ENCODE data around the gene ASTN2.
"Not testable (repeated sequence)": the region's sequence is repeated elsewhere in the genome, so short reads cannot be mapped to it uniquely, and the experiment has no call there.

ASTN2 gene

GRCh38 chr9:117074342-117074662 lies 340.6 kb downstream of the ASTN2 start:
- DNase-seq (ENCODE audit: low read depth) = no peak

GRCh38 chr9:117073539-117074341 lies 341.1 kb downstream of the ASTN2 start:
- no peak for DNase-seq (ENCODE audit: low read depth)

- DNase-seq (ENCODE audit: low read depth) = no peak
Measured at GRCh38 chr9:117073071-117073470, 341.8 kb downstream of the ASTN2 start.

GRCh38 chr9:117072216-117072615 lies 342.6 kb downstream of the ASTN2 start:
- DNase-seq (ENCODE audit: low read depth) = no peak

- DNase-seq (ENCODE audit: low read depth) = not testable (repeated sequence)
Measured at GRCh38 chr9:117071673-117072207, 343.1 kb downstream of the ASTN2 start.

- no peak for DNase-seq (ENCODE audit: low read depth)
Measured at GRCh38 chr9:117063721-117064471, 351.0 kb downstream of the ASTN2 start.

GRCh38 chr9:117060963-117061362 lies 353.9 kb downstream of the ASTN2 start:
- no peak for DNase-seq (ENCODE audit: low read depth)

- no peak for DNase-seq (ENCODE audit: low read depth)
Measured at GRCh38 chr9:117050007-117050406, 364.9 kb downstream of the ASTN2 start.

GRCh38 chr9:117046666-117047327 lies 368.1 kb downstream of the ASTN2 start:
- no peak for DNase-seq (ENCODE audit: low read depth)

GRCh38 chr9:117044241-117044640 lies 370.6 kb downstream of the ASTN2 start:
- no peak for DNase-seq (ENCODE audit: low read depth)

- DNase-seq (ENCODE audit: low read depth) = no peak
Measured at GRCh38 chr9:117043159-117043558, 371.7 kb downstream of the ASTN2 start.

- no peak for DNase-seq (ENCODE audit: low read depth)
Measured at GRCh38 chr9:117035546-117035945, 379.3 kb downstream of the ASTN2 start.

- no peak for DNase-seq (ENCODE audit: low read depth)
Measured at GRCh38 chr9:117034866-117035265, 380.0 kb downstream of the ASTN2 start.

- DNase-seq (ENCODE audit: low read depth) = no peak
Measured at GRCh38 chr9:117030254-117030768, 384.5 kb downstream of the ASTN2 start.

GRCh38 chr9:117029341-117029740 lies 385.5 kb downstream of the ASTN2 start:
- no peak for DNase-seq (ENCODE audit: low read depth)

- no peak for DNase-seq (ENCODE audit: low read depth)
Measured at GRCh38 chr9:117028103-117028858, 386.6 kb downstream of the ASTN2 start.

GRCh38 chr9:117021906-117022305 lies 393.0 kb downstream of the ASTN2 start:
- DNase-seq (ENCODE audit: low read depth) = no peak

- no peak for DNase-seq (ENCODE audit: low read depth)
Measured at GRCh38 chr9:117018966-117019617, 395.8 kb downstream of the ASTN2 start.

GRCh38 chr9:117017414-117017985 lies 397.4 kb downstream of the ASTN2 start:
- DNase-seq (ENCODE audit: low read depth) = no peak

- DNase-seq (ENCODE audit: low read depth) = no peak
Measured at GRCh38 chr9:117014061-117014460, 400.8 kb downstream of the ASTN2 start.

Data from fibroblast of the conjunctiva (primary cell).